IMR-90 (cell line): ENCODE data around the gene FAM236A. TPM values are rescaled to one million over a fixed set of nuclear protein-coding genes. Genes with fewer than 3 reads are reported as not detected.
"Not testable (repeated sequence)": the region's sequence is repeated elsewhere in the genome, so short reads cannot be mapped to it uniquely, and the experiment has no call there.

ENCODE experiments used
- ATAC-seq: fragments of 200-7000 bp; cut with Tn5 transposase; 2 replicates; pipeline ENCODE4 v1.9.1; 2020; ENCODE audit warnings: low read depth, mild to moderate bottlenecking, moderate library complexity
- BruUV-seq: library from RNA; stranded (reverse); fragments of 400-500 nt; replicated peaks from 2 replicates; lab custom pipeline; 2021; lab: Mats Ljungman, UMichigan
- CTCF ChIA-PET: fragments of 300-600 bp; formaldehyde crosslinking; extraction: SDS; loops from one replicate; lab custom pipeline; 2021; ENCODE audit warnings: antibody characterized with exemption; lab: Yijun Ruan, JAX
- POLR2A ChIA-PET: fragments of 300-600 bp; sonication (Branson Sonifier 250); formaldehyde crosslinking; loops from one replicate; lab custom pipeline; 2022; ENCODE audit warnings: antibody characterized with exemption; ENCODE audit not compliant: unreplicated experiment; lab: Charles Lee
- DNase-seq: peaks from one replicate; pipeline ENCODE4 v3.0.0; 2013
- H2AFZ ChIP-seq: replicated peaks from 2 replicates; pipeline ENCODE3; 2013; ENCODE audit warnings: low read length, mild to moderate bottlenecking; ENCODE audit not compliant: poor library complexity
- H2AK5ac ChIP-seq: 2 replicates; pipeline ENCODE4 v1.6.1; 2013; ENCODE audit warnings: low read depth, low read length, inconsistent platforms
- H2AK9ac ChIP-seq: replicated peaks from 2 replicates; pipeline ENCODE3; 2013; ENCODE audit warnings: mild to moderate bottlenecking, low read depth, low read length, moderate library complexity; ENCODE audit not compliant: poor library complexity
- H2BK120ac ChIP-seq: 2 replicates; pipeline ENCODE4 v1.6.1; 2013; ENCODE audit warnings: low read depth, low read length, inconsistent platforms
- H2BK15ac ChIP-seq: 3 replicates; pipeline ENCODE4 v1.6.1; 2013; ENCODE audit warnings: low read depth, low read length, inconsistent platforms
- H2BK20ac ChIP-seq: 2 replicates; pipeline ENCODE4 v1.6.1; 2013; ENCODE audit warnings: low read depth, mild to moderate bottlenecking, inconsistent platforms, low read length, moderate library complexity
- H2BK5ac ChIP-seq: 2 replicates; pipeline ENCODE4 v1.6.1; 2013; ENCODE audit warnings: mild to moderate bottlenecking, low read depth, low read length, inconsistent platforms; ENCODE audit not compliant: poor library complexity, severe bottlenecking
- H3K14ac ChIP-seq: replicated peaks from 2 replicates; pipeline ENCODE4 v1.6.1; 2013; ENCODE audit warnings: low read depth, low read length, inconsistent platforms
- H3K18ac ChIP-seq: 2 replicates; pipeline ENCODE4 v1.6.1; 2013; ENCODE audit warnings: low read depth, low read length, control low read depth
- H3K23ac ChIP-seq: 2 replicates; pipeline ENCODE4 v1.6.1; 2013; ENCODE audit warnings: low read depth, low read length, inconsistent platforms
- H3K27ac ChIP-seq: 2 replicates; pipeline ENCODE4 v1.5.1; 2013; ENCODE audit warnings: mild to moderate bottlenecking, control low read depth, low read length; ENCODE audit not compliant: insufficient read depth
- H3K27me3 ChIP-seq: 2 replicates; pipeline ENCODE4 v1.6.1; 2013; ENCODE audit warnings: low read length; ENCODE audit not compliant: control insufficient read depth, insufficient read depth
- H3K36me3 ChIP-seq: 2 replicates; pipeline ENCODE4 v1.6.1; 2013; ENCODE audit warnings: low read length, mixed read lengths; ENCODE audit not compliant: control insufficient read depth, insufficient read depth
- H3K4ac ChIP-seq: 2 replicates; pipeline ENCODE4 v1.6.1; 2013; ENCODE audit warnings: low read depth, low read length, inconsistent platforms
- H3K4me1 ChIP-seq: 2 replicates; pipeline ENCODE4 v1.6.1; 2013; ENCODE audit warnings: low read length, mixed read lengths; ENCODE audit not compliant: control insufficient read depth, insufficient read depth
- H3K4me2 ChIP-seq: 2 replicates; pipeline ENCODE4 v1.6.1; 2013; ENCODE audit warnings: low read depth, mild to moderate bottlenecking, control low read depth, low read length, moderate library complexity
- H3K4me3 ChIP-seq: 2 replicates; pipeline ENCODE4 v1.5.1; 2013; ENCODE audit warnings: low read depth, mild to moderate bottlenecking, control low read depth, low read length, moderate library complexity; ENCODE audit not compliant: insufficient read depth
- H3K56ac ChIP-seq: 2 replicates; pipeline ENCODE4 v1.6.1; 2013; ENCODE audit warnings: low read length, inconsistent platforms; ENCODE audit not compliant: insufficient read depth; ENCODE audit errors: extremely low read depth
- H3K79me1 ChIP-seq, 2 experiments: 2 replicates each; pipeline ENCODE4 v1.6.1; 2013; ENCODE audit warnings: low read length in 2 of 2, inconsistent platforms in 1 of 2, low read depth in 1 of 2
- H3K9ac ChIP-seq: 2 replicates; pipeline ENCODE4 v1.6.1; 2013; ENCODE audit warnings: low read depth, low read length, control low read depth
- H3K9me1 ChIP-seq: 2 replicates; pipeline ENCODE4 v1.6.1; 2013; ENCODE audit warnings: low read length, inconsistent platforms; ENCODE audit not compliant: insufficient read depth
- H3K9me3 ChIP-seq: 2 replicates; pipeline ENCODE4 v1.6.1; 2013; ENCODE audit warnings: low read length; ENCODE audit not compliant: control insufficient read depth, insufficient read depth
- H4K20me1 ChIP-seq: 2 replicates; pipeline ENCODE4 v1.6.1; 2013; ENCODE audit warnings: low read length, inconsistent platforms; ENCODE audit not compliant: insufficient read depth
- H4K5ac ChIP-seq: 2 replicates; pipeline ENCODE4 v1.6.1; 2013; ENCODE audit warnings: mild to moderate bottlenecking, low read depth, low read length, control low read depth
- H4K8ac ChIP-seq, 2 experiments: 2 replicates each; pipeline ENCODE4 v1.6.1; 2013; ENCODE audit warnings: low read depth in 2 of 2, low read length in 2 of 2, control low read depth in 1 of 2, inconsistent platforms in 1 of 2
- H4K91ac ChIP-seq: 2 replicates; pipeline ENCODE4 v1.6.1; 2013; ENCODE audit warnings: low read depth, low read length, inconsistent platforms; ENCODE audit not compliant: insufficient read depth
- WGBS, 2 experiments: methylation state at CpG; one replicate each; pipeline versions ENCODE4 v1.1.5 to v1.1.7; 2013; ENCODE audit warnings: missing lambda C conversion rate in 2 of 2; ENCODE audit not compliant: insufficient read length in 1 of 2; ENCODE audit errors: extremely low coverage in 2 of 2; 5-methylcytosine and 5-hydroxymethylcytosine counted together
- dilution Hi-C: fragments of 300-500 bp; cut with HindIII; formaldehyde crosslinking; loops from one replicate; pipeline ENCODE4 v1.14.3; 2018; ENCODE audit warnings: low sequenced_read_pairs; ENCODE audit not compliant: unreplicated experiment
- in situ Hi-C: fragments of 300-500 bp; cut with MboI; formaldehyde crosslinking; loops from 3 replicates; pipeline ENCODE4 v1.14.3; 2019; ENCODE audit warnings: low sequenced_read_pairs, inconsistent platforms, mixed read lengths
- intact Hi-C: fragments of 100-400 bp; cut with micrococcal nuclease; formaldehyde crosslinking; loops from 2 replicates; pipeline ENCODE4 v1.10.0; 2022
- polyA plus RNA-seq, 3 experiments: library from polyadenylated mRNA; depleted of rRNA; stranded (reverse); fragments of >200 nt; gene quantifications; 2 replicates each; pipeline ENCODE4 v1.2.3, GENCODE V29; 2012; ENCODE audit warnings: low replicate concordance in 1 of 3
- total RNA-seq: library from RNA; depleted of rRNA; stranded (reverse); fragments of >200 nt; gene quantifications from 2 replicates; pipeline ENCODE4 v1.2.3, GENCODE V29; 2012

FAM236A gene
- total and polyA plus RNA-seq, 2 of the 4 experiments (the other 2 are of a cell fraction), result not detected

DNA sequence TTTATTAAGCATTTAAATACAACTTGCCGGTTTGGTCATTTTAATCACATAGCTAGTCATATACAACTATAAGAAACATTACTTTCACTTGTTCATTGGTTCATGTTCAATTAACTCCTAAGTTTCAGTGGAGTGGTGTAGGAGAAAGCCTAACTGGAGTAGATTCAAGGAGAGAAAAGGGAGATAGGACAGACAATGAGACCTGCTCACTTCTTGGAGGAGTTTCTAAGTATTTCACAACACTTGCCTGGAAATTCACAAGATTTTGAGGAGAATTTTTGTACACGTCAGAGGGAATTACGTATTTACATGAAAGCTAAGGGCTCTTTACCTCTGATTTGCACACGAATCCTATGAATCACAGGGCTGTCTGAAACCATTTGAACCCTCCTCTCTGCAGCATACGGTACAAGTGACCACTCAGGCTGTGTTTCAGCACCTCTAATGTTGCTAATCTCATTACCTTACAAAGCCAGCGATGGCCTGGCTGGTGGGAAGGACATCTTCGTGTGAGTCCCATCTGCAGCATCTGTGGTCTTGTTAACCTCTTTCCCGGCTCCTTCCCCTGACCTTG is 1.0 kb upstream of the FAM236A start:
- H2AK9ac ChIP-seq, H3K36me3 ChIP-seq, H2BK5ac ChIP-seq, H2AK5ac ChIP-seq, H2AFZ ChIP-seq, H3K27ac ChIP-seq, H3K18ac ChIP-seq, BruUV-seq, H3K4me2 ChIP-seq, ATAC-seq, H4K91ac ChIP-seq, H3K9me1 ChIP-seq, H4K8ac ChIP-seq, H3K9ac ChIP-seq, in situ Hi-C loops, H4K5ac ChIP-seq, H2BK120ac ChIP-seq, H3K4ac ChIP-seq, H3K9me3 ChIP-seq, dilution Hi-C loops, H3K56ac ChIP-seq, CTCF ChIA-PET, H3K23ac ChIP-seq, DNase-seq, H3K4me3 ChIP-seq, H3K4me1 ChIP-seq, H3K27me3 ChIP-seq, H3K14ac ChIP-seq, H2BK20ac ChIP-seq, H2BK15ac ChIP-seq, H3K79me1 ChIP-seq, intact Hi-C loops, H4K20me1 ChIP-seq, POLR2A ChIA-PET: not testable (repeated sequence)
- WGBS, 2 experiments, result no CpG with 5 or more reads among the region's 8 CpGs

DNA sequence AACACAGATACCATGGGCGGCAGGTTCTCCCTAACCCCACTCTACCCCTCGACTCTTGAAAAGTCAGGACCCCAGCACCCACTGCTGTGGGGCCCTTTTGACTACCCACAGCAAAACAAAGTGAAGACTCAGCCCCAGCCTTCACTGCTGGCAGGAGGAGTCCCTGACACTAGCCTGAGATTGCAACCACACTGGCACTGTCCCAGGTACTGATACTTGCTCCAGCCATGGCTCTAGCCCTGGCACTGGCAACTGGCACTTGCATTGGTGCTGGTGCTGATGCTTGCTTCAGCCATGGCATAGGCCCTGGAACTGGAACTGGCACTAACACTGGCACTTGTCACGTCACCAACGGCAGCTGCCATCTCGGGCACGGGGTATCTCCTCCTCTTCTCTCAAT is 4.3 kb downstream of the FAM236A start:
- H4K20me1 ChIP-seq, H4K8ac ChIP-seq, H2AK5ac ChIP-seq, H2AK9ac ChIP-seq, H4K91ac ChIP-seq, H3K9ac ChIP-seq, H3K27ac ChIP-seq, CTCF ChIA-PET, H2BK20ac ChIP-seq, H3K23ac ChIP-seq, H3K36me3 ChIP-seq, H3K9me1 ChIP-seq, H3K79me1 ChIP-seq, H3K4me3 ChIP-seq, H2BK5ac ChIP-seq, H3K56ac ChIP-seq, DNase-seq, H3K14ac ChIP-seq, H3K4ac ChIP-seq, H3K27me3 ChIP-seq, H4K5ac ChIP-seq, H2BK15ac ChIP-seq, in situ Hi-C loops, H2BK120ac ChIP-seq, H3K4me2 ChIP-seq, H2AFZ ChIP-seq, BruUV-seq, dilution Hi-C loops, ATAC-seq, H3K18ac ChIP-seq, POLR2A ChIA-PET, H3K4me1 ChIP-seq, intact Hi-C loops, H3K9me3 ChIP-seq: not testable (repeated sequence)
- no CpG with 5 or more reads among the region's 6 CpGs for WGBS, 2 experiments
